Stimulated activated CD4-positive, alpha-beta T cell treated with anti-CD3 and anti-CD28 coated beads, TNF-alpha, amount 100 ng/mL, for 4 hours (primary cell): Measurements from ENCODE around the gene CROCC2.

ENCODE experiments used
- DNase-seq, 3 experiments: peaks; one replicate each; pipeline ENCODE4 v3.0.0-alpha.2; 2020; ENCODE audit warnings: low read depth in 3 of 3

The CROCC2 gene

GRCh38 chr2:241015439-241015838, 109.3 kb downstream of the CROCC2 start:
- no peak for DNase-seq

- DNase-seq = no peak
Measured at GRCh38 chr2:241017228-241017940, 111.2 kb downstream of the CROCC2 start.

- no peak for DNase-seq
Measured at GRCh38 chr2:241018051-241018891, 112.1 kb downstream of the CROCC2 start.

GRCh38 chr2:241019441-241020139, 113.5 kb downstream of the CROCC2 start:
- no peak for DNase-seq

- DNase-seq = no peak
Measured at GRCh38 chr2:241020201-241020600, 114.1 kb downstream of the CROCC2 start.

GRCh38 chr2:241020629-241021190, 114.6 kb downstream of the CROCC2 start:
- no peak for DNase-seq

- DNase-seq = no peak
Measured at GRCh38 chr2:241025639-241026038, 119.5 kb downstream of the CROCC2 start.

- no peak for DNase-seq
Measured at GRCh38 chr2:241029599-241030332, 123.6 kb downstream of the CROCC2 start.

- no peak for DNase-seq
Measured at GRCh38 chr2:241030333-241030680, 124.2 kb downstream of the CROCC2 start.

GRCh38 chr2:241030883-241031282, 124.7 kb downstream of the CROCC2 start:
- no peak for DNase-seq

GRCh38 chr2:241031436-241032165, 125.5 kb downstream of the CROCC2 start:
- DNase-seq = no peak

- no peak for DNase-seq
Measured at GRCh38 chr2:241033336-241033987, 127.3 kb downstream of the CROCC2 start.

GRCh38 chr2:241033994-241034393, 127.9 kb downstream of the CROCC2 start:
- no peak for DNase-seq

- no peak for DNase-seq
Measured at GRCh38 chr2:241034490-241035141, 128.5 kb downstream of the CROCC2 start.

- DNase-seq = peak in 2 of 3 experiments; percentile 11 to 16
Measured at GRCh38 chr2:241035142-241035817, 129.1 kb downstream of the CROCC2 start.

- DNase-seq = peak in 1 of 3 experiments; percentile 13
Measured at GRCh38 chr2:241035818-241036396, 129.8 kb downstream of the CROCC2 start.

- peak in 2 of 3 experiments; percentile 24 to 29 for DNase-seq
Measured at GRCh38 chr2:241036397-241036963, 130.3 kb downstream of the CROCC2 start.

- no peak for DNase-seq
Measured at GRCh38 chr2:241036964-241037421, 130.9 kb downstream of the CROCC2 start.
